ENCODE measurements around the gene MYO1D.

The MYO1D gene

DNA sequence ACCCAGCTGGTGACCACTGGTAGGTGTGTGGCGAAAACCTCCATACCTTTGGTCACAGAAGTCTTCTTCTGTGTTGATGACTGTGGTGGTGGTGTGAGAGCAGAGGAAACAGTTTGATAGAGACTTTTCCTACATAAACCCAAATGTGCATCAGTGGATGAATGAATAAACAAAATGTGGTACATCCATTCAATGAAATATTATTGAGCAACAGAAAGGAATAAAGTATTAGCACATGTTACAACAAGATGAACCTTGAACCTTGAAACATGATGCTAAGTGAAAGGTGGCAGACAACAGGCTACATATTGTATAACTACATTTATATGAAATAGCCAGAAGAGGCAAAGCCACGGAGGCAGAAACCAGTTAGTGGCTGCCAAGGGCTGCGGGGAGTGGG, 374.9 kb downstream of the MYO1D start:
- Histone ChIP-seq H3K27ac (no peak overlapping the region), H4K20me1 (ENCODE audit: insufficient read depth) (no peaks in the 10 kb centered on the region), H3K4me3 (IDR thresholded peaks at IDR 0.05; ENCODE audit: insufficient read depth, low read depth, low read length) (no peak overlapping the region), H3K4me2 (no peak overlapping the region), H3K36me3 (ENCODE audit: insufficient read depth) (no peaks in the 10 kb centered on the region), H3K79me2 (ENCODE audit: insufficient read depth, low read depth) (no peaks in the 10 kb centered on the region), H3K4me1 (ENCODE audit: low read depth, poor library complexity, severe bottlenecking) (peaks cover 31% of the 10 kb centered on the region), H2AFZ (ENCODE audit: low read depth) (no peak overlapping the region), H3K9ac (no peak overlapping the region), H3K27me3 (ENCODE audit: insufficient read depth, low read depth) (no peaks in the 10 kb centered on the region)
- TF ChIP-seq, protein P1, sequence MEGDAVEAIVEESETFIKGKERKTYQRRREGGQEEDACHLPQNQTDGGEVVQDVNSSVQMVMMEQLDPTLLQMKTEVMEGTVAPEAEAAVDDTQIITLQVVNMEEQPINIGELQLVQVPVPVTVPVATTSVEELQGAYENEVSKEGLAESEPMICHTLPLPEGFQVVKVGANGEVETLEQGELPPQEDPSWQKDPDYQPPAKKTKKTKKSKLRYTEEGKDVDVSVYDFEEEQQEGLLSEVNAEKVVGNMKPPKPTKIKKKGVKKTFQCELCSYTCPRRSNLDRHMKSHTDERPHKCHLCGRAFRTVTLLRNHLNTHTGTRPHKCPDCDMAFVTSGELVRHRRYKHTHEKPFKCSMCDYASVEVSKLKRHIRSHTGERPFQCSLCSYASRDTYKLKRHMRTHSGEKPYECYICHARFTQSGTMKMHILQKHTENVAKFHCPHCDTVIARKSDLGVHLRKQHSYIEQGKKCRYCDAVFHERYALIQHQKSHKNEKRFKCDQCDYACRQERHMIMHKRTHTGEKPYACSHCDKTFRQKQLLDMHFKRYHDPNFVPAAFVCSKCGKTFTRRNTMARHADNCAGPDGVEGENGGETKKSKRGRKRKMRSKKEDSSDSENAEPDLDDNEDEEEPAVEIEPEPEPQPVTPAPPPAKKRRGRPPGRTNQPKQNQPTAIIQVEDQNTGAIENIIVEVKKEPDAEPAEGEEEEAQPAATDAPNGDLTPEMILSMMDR (conservative IDR thresholded peaks at IDR 0.05; ENCODE audit: low read depth, low read length), result no peak

DNA sequence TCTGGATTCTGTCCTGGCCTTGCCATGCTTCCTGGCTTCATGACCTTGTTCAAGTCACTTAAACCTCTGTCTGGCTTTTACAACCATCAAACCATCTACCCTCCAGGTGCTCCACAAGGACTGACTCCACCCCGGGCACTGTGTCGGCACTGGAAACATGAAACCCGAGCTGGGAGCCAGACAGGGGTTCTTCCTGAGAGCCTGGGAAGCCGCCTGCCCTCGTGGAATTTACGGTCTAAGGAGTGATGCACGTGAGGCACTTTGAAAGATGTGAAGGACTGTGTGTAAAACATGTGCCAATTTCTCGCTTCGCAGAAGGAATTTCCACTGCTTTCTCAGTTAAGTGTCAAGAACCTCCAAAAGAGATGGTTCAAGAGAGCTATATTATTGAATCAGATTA, 378.5 kb downstream of the MYO1D start:
- Histone ChIP-seq H3K36me3 (ENCODE audit: insufficient read depth) (no peaks in the 10 kb centered on the region), H3K9ac (no peak overlapping the region), H3K4me1 (ENCODE audit: low read depth, poor library complexity, severe bottlenecking) (peaks cover 12% of the 10 kb centered on the region), H3K4me2 (no peak overlapping the region), H3K4me3 (IDR thresholded peaks at IDR 0.05; ENCODE audit: insufficient read depth, low read depth, low read length) (no peak overlapping the region), H3K79me2 (ENCODE audit: insufficient read depth, low read depth) (no peaks in the 10 kb centered on the region), H3K27ac (no peak overlapping the region), H4K20me1 (ENCODE audit: insufficient read depth) (no peaks in the 10 kb centered on the region), H2AFZ (ENCODE audit: low read depth) (no peak overlapping the region), H3K27me3 (ENCODE audit: insufficient read depth, low read depth) (no peaks in the 10 kb centered on the region)
- TF ChIP-seq, protein P1 (conservative IDR thresholded peaks at IDR 0.05; ENCODE audit: low read depth, low read length), result no peak

DNA sequence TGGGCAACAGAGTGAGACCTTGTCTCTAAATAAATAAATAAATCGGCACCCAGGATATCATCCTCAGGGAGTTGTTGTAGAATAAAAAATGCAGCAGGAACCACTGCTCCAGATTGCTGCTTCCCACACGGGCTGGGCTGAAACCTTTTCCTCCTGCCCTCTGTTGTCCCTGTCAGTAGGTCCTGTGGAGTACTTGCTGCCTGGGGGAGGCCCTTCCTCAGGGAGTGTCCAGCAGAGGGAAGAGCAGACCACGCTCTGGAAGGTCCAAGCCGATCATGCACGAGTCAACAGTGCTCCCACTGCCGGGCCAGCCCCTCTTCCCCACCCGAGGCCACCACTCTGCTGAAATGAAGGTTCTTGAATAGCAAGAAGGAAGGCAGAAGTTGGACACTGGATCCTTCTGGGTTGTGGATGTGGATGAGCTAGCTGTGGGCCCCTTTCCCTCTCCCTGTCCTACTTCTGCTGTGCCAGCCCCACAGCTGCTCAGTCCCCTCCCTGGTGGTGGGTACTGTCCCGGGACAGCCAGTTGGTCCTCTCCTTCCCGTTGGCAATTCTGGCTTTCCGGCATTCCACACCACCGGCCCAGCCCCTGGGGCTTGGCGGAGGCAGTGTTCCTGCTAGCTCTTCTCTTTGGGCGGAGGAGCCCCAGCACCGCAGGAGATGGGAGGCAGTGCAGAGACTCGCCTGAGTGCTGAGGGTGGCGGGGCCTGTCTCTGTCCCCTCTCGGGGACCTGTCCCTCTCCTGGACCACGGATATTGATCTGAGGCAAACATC, 379.3 kb downstream of the MYO1D start:
- H3K4me3 ChIP-seq (IDR thresholded peaks at IDR 0.05; ENCODE audit: insufficient read depth, low read depth, low read length), result no peak overlapping the region
- no peaks in the 10 kb centered on the region for H3K36me3 ChIP-seq (ENCODE audit: insufficient read depth)
- peaks cover 5% of the 10 kb centered on the region for H3K4me1 ChIP-seq (ENCODE audit: low read depth, poor library complexity, severe bottlenecking)
- no peak overlapping the region for H3K9ac ChIP-seq
- no peak overlapping the region for H2AFZ ChIP-seq (ENCODE audit: low read depth)
- H3K79me2 ChIP-seq (ENCODE audit: insufficient read depth, low read depth), result no peaks in the 10 kb centered on the region
- no peaks in the 10 kb centered on the region for H4K20me1 ChIP-seq (ENCODE audit: insufficient read depth)
- no peaks in the 10 kb centered on the region for H3K27me3 ChIP-seq (ENCODE audit: insufficient read depth, low read depth)
- H3K27ac ChIP-seq, result no peak overlapping the region
- no peak overlapping the region for H3K4me2 ChIP-seq
- TF ChIP-seq, protein P1 (conservative IDR thresholded peaks at IDR 0.05; ENCODE audit: low read depth, low read length), result no peak

DNA sequence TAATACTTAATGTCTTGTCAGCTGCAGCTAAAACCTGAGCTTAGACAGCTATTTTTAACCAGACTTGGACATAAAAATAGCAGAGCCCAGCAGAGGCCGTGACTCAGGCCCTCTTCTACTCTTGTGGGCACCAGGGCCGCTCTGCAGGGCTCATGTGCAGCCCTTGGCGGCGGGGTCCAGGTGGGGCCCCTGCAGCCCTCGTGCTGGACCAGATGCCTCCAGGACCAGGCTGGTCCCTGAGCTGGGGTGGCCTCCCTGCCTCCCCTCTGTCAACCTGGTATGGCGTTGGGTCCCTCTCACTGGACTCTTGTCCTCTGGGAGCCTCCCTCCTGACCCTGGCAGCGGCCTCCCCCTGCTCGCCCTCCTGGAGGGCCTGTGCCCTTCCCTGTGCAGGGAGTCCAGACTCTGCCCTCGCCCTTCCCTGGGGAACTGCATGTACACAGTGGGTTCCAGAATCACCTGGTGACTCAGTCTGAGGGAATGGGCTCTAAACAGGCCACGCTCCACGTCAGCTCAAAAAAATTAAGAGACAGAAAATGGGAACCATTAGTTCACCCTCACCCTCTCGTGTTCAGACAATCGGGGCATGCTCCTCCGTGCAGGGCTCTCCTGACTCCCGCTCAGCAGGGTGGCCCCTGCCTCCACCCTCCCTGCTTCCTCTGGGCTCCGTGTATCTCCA, 380.4 kb downstream of the MYO1D start:
- Histone ChIP-seq H3K27ac (no peak overlapping the region), H3K4me3 (IDR thresholded peaks at IDR 0.05; ENCODE audit: insufficient read depth, low read depth, low read length) (no peak overlapping the region), H2AFZ (ENCODE audit: low read depth) (no peak overlapping the region), H3K4me2 (no peak overlapping the region), H3K79me2 (ENCODE audit: insufficient read depth, low read depth) (no peaks in the 10 kb centered on the region), H4K20me1 (ENCODE audit: insufficient read depth) (no peaks in the 10 kb centered on the region), H3K9ac (no peak overlapping the region), H3K36me3 (ENCODE audit: insufficient read depth) (no peaks in the 10 kb centered on the region), H3K27me3 (ENCODE audit: insufficient read depth, low read depth) (no peaks in the 10 kb centered on the region), H3K4me1 (ENCODE audit: low read depth, poor library complexity, severe bottlenecking) (no peaks in the 10 kb centered on the region)
- TF ChIP-seq, protein P1 (conservative IDR thresholded peaks at IDR 0.05; ENCODE audit: low read depth, low read length), result no peak
